AG10803 (cell line): ENCODE results near the gene NVL.

Source experiments
- DNase-seq: peaks from one replicate; pipeline ENCODE4 v3.0.0; 2010; ENCODE audit warnings: low read depth
- H3K4me3 ChIP-seq: 2 replicates; pipeline ENCODE4 v1.5.1; 2011; ENCODE audit warnings: mild to moderate bottlenecking, low read length, control low read depth
- TF ChIP-seq, protein P1 (sequence below): conservative IDR thresholded peaks from 2 replicates; pipeline ENCODE4 v1.5.1; 2011; ENCODE audit warnings: mild to moderate bottlenecking, low read length, control low read depth, inconsistent platforms

The NVL gene

DNA sequence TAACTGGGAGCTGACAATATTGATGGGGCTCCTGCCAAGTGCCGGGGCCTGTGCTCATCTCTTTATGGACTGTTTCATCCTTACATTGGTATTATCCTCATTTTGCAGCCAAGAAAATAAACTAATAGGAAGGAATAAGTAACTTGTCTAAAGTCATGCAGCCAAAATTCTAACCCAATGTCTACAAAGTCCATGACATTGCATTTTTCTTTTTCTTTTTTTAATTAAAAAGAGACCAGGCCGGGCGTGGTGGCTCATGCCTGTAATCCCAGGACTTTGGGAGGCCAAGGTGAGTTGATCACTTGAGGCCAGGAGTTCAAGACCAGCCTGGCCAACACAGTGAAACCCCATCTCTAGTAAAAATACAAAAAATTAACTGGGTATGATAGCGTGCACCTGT lies 128.1 kb downstream of the NVL start:
- no peak for DNase-seq
- TF ChIP-seq, protein P1, sequence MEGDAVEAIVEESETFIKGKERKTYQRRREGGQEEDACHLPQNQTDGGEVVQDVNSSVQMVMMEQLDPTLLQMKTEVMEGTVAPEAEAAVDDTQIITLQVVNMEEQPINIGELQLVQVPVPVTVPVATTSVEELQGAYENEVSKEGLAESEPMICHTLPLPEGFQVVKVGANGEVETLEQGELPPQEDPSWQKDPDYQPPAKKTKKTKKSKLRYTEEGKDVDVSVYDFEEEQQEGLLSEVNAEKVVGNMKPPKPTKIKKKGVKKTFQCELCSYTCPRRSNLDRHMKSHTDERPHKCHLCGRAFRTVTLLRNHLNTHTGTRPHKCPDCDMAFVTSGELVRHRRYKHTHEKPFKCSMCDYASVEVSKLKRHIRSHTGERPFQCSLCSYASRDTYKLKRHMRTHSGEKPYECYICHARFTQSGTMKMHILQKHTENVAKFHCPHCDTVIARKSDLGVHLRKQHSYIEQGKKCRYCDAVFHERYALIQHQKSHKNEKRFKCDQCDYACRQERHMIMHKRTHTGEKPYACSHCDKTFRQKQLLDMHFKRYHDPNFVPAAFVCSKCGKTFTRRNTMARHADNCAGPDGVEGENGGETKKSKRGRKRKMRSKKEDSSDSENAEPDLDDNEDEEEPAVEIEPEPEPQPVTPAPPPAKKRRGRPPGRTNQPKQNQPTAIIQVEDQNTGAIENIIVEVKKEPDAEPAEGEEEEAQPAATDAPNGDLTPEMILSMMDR: no peak
- no peak overlapping the region for H3K4me3 ChIP-seq

GRCh38 chr1:224201383-224201782 lies 128.6 kb downstream of the NVL start:
- no peak for DNase-seq
- H3K4me3 ChIP-seq: no peak overlapping the region
- TF ChIP-seq, protein P1: no peak

- TF ChIP-seq, protein P1: no peak
- no peak for DNase-seq
These were observed 130.3 kb downstream of the NVL start for GRCh38 chr1:224199679-224200078.

DNA sequence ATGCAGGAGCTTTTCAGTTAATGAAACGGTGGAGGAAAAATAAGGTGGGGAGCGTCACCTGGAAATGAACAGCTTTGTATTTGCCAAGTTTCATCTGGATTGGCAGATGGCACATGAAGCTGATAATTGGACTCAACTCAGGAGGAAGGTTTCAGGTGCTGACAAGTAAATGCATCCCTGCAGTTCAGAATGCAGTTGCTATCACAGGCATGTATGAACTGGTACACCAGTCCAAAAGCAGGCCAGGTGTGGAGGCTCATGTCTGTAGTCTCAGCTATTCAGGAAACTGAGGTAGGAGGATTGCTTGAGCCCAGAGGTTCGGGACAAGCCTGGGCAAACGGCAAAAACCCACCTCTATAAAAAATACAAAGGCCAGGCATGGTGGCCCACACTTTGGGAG lies 131.4 kb downstream of the NVL start:
- no peak overlapping the region for H3K4me3 ChIP-seq
- TF ChIP-seq, protein P1: no peak
- DNase-seq: no peak

More at GRCh38 chr1:224199679-224200078, 130.3 kb downstream of the NVL start:
- H3K4me3 ChIP-seq: no peak overlapping the region

GRCh38 chr1:224196813-224197600 lies 133.0 kb downstream of the NVL start:
- TF ChIP-seq, protein P1: no peak
- peak; percentile 37 for DNase-seq
- no peak overlapping the region for H3K4me3 ChIP-seq

GRCh38 chr1:224193319-224193966 lies 136.5 kb downstream of the NVL start:
- DNase-seq: no peak
- TF ChIP-seq, protein P1: no peak
- no peak overlapping the region for H3K4me3 ChIP-seq
